Common myeloid progenitor, CD34-positive (primary cell): ENCODE results near the gene SWI5.

ENCODE experiments used
- CTCF ChIA-PET: fragments of 350-600 bp; sonication (Branson Sonifier 250); formaldehyde crosslinking; loops from one replicate; lab custom pipeline; 2021; ENCODE audit warnings: antibody characterized with exemption; lab: Charles Lee
- POLR2A ChIA-PET: fragments of 350-600 bp; sonication (Branson Sonifier 250); formaldehyde crosslinking; loops from one replicate; lab custom pipeline; 2021; ENCODE audit warnings: antibody characterized with exemption; lab: Charles Lee
- DNase-seq, 3 donors: peaks; one replicate each; pipeline versions ENCODE4 v3.0.0 to v3.0.0-alpha.2; 2013
- H3K27ac ChIP-seq, 2 experiments: 1 replicate in 1 of 2; 2 replicates in 1 of 2; pipeline ENCODE4 v1.7.0; 2013; ENCODE audit warnings: inconsistent platforms in 2 of 2, low read length in 2 of 2, mild to moderate bottlenecking in 2 of 2, low read depth in 1 of 2, moderate library complexity in 1 of 2; ENCODE audit not compliant: severe bottlenecking in 2 of 2, insufficient read depth in 1 of 2, poor library complexity in 1 of 2
- H3K27me3 ChIP-seq, 5 experiments: replicated peaks in 2 of 5; 1 replicate in 3 of 5; 2 replicates in 2 of 5; pipeline versions ENCODE4 v1.6.1 to v1.7.0; 2013; ENCODE audit warnings: low read length in 4 of 5, mild to moderate bottlenecking in 2 of 5, moderate library complexity in 2 of 5, inconsistent platforms in 1 of 5; ENCODE audit not compliant: insufficient read depth in 5 of 5, control insufficient read depth in 4 of 5
- H3K36me3 ChIP-seq, 4 experiments: 1 replicate in 2 of 4; 2 replicates in 2 of 4; pipeline versions ENCODE4 v1.6.1 to v1.7.0; 2013; ENCODE audit warnings: low read length in 3 of 4, control low read depth in 1 of 4, mild to moderate bottlenecking in 1 of 4; ENCODE audit not compliant: control insufficient read depth in 4 of 4, insufficient read depth in 4 of 4
- H3K4me1 ChIP-seq, 4 experiments: 1 replicate in 3 of 4; 2 replicates in 1 of 4; pipeline versions ENCODE4 v1.6.1 to v1.7.1; 2013; ENCODE audit warnings: low read length in 3 of 4, mild to moderate bottlenecking in 3 of 4, control low read depth in 1 of 4, inconsistent platforms in 1 of 4, moderate library complexity in 1 of 4; ENCODE audit not compliant: control insufficient read depth in 4 of 4, insufficient read depth in 4 of 4; ENCODE audit errors: control extremely low read depth in 1 of 4
- H3K4me3 ChIP-seq, 7 experiments: 1 replicate in 4 of 7; 2 replicates in 3 of 7; pipeline versions ENCODE4 v1.5.1 to v1.7.0; 2013; ENCODE audit warnings: mild to moderate bottlenecking in 7 of 7, low read length in 6 of 7, moderate library complexity in 6 of 7, inconsistent platforms in 2 of 7, low read depth in 2 of 7, control low read depth in 1 of 7; ENCODE audit not compliant: insufficient read depth in 4 of 7, control insufficient read depth in 1 of 7; ENCODE audit errors: extremely low read depth in 1 of 7
- H3K9me3 ChIP-seq, 5 experiments: 1 replicate in 4 of 5; 2 replicates in 1 of 5; pipeline versions ENCODE4 v1.6.1 to v1.7.1; 2013; ENCODE audit warnings: low read length in 4 of 5, mild to moderate bottlenecking in 2 of 5, inconsistent platforms in 1 of 5, low read depth in 1 of 5, moderate library complexity in 1 of 5; ENCODE audit not compliant: control insufficient read depth in 4 of 5, insufficient read depth in 2 of 5; ENCODE audit errors: control extremely low read depth in 1 of 5
- WGBS: methylation state at CpG from one replicate; pipeline ENCODE4 v1.1.5; 2013; ENCODE audit not compliant: insufficient coverage; 5-methylcytosine and 5-hydroxymethylcytosine counted together

The SWI5 gene

GRCh38 chr9:128266868-128267590, 9.0 kb upstream of the SWI5 start:
- H3K36me3 ChIP-seq: peaks cover 3 to 56% (median 24%) of the 10 kb centered on the region in 4 experiments
- no peaks in the 10 kb centered on the region for H3K9me3 ChIP-seq
- H3K4me3 ChIP-seq: no peak overlapping the region
- POLR2A ChIA-PET: no interaction called here
- H3K27me3 ChIP-seq: no peaks in the 10 kb centered on the region
- no peak for DNase-seq
- no peak overlapping the region for H3K27ac ChIP-seq
- CTCF ChIA-PET: interaction anchor here (2.2 kb wide), 1 partner anchor 14 kb away, joined by 6 read pairs; no protein-coding TSS in a partner anchor
- H3K4me1 ChIP-seq: no peaks in the 10 kb centered on the region
- 97% methylated on average over 12 of the region's 15 CpGs for WGBS

- Histone ChIP-seq H3K4me1 (peaks cover 6 to 13% (median 8%) of the 10 kb centered on the region in 4 experiments), H3K36me3 (peaks cover 3 to 44% (median 22%) of the 10 kb centered on the region in 4 experiments), H3K27me3 (no peaks in the 10 kb centered on the region), H3K27ac (no peak overlapping the region), H3K9me3 (no peaks in the 10 kb centered on the region), H3K4me3 (no peak overlapping the region)
- ChIA-PET CTCF (interaction anchor here (1.2 kb wide), 1 partner anchor 148 kb away, joined by 3 read pairs; no protein-coding TSS in a partner anchor), POLR2A (no interaction called here)
- 87% methylated on average over 2 of the region's 3 CpGs for WGBS
- DNase-seq: no peak
Measured at GRCh38 chr9:128271112-128271511, 5.0 kb upstream of the SWI5 start.

- ChIA-PET POLR2A (no interaction called here), CTCF (interaction anchor here (1.2 kb wide), 1 partner anchor 148 kb away, joined by 3 read pairs; no protein-coding TSS in a partner anchor)
- Histone ChIP-seq H3K4me3 (no peak overlapping the region), H3K27me3 (no peaks in the 10 kb centered on the region), H3K36me3 (peaks cover 3 to 44% (median 22%) of the 10 kb centered on the region in 4 experiments), H3K4me1 (peaks cover 7 to 17% (median 12%) of the 10 kb centered on the region in 4 experiments), H3K27ac (no peak overlapping the region), H3K9me3 (no peaks in the 10 kb centered on the region)
- no peak for DNase-seq
- WGBS: 93% methylated on average over 5 of the region's 5 CpGs
Measured at GRCh38 chr9:128271512-128271911, 4.6 kb upstream of the SWI5 start.

- Histone ChIP-seq H3K4me1 (peaks cover 7 to 21% (median 17%) of the 10 kb centered on the region in 4 experiments), H3K4me3 (peak overlapping the region in 1 of 7 experiments; percentile 96), H3K9me3 (no peaks in the 10 kb centered on the region), H3K27me3 (no peaks in the 10 kb centered on the region), H3K27ac (no peak overlapping the region), H3K36me3 (peaks cover 3 to 23% (median 14%) of the 10 kb centered on the region in 4 experiments)
- no peak for DNase-seq
- 100% methylated on average over 5 of the region's 8 CpGs for WGBS
- ChIA-PET CTCF (no interaction called here), POLR2A (no interaction called here)
Measured at GRCh38 chr9:128274245-128274644, 1.8 kb upstream of the SWI5 start.

DNA sequence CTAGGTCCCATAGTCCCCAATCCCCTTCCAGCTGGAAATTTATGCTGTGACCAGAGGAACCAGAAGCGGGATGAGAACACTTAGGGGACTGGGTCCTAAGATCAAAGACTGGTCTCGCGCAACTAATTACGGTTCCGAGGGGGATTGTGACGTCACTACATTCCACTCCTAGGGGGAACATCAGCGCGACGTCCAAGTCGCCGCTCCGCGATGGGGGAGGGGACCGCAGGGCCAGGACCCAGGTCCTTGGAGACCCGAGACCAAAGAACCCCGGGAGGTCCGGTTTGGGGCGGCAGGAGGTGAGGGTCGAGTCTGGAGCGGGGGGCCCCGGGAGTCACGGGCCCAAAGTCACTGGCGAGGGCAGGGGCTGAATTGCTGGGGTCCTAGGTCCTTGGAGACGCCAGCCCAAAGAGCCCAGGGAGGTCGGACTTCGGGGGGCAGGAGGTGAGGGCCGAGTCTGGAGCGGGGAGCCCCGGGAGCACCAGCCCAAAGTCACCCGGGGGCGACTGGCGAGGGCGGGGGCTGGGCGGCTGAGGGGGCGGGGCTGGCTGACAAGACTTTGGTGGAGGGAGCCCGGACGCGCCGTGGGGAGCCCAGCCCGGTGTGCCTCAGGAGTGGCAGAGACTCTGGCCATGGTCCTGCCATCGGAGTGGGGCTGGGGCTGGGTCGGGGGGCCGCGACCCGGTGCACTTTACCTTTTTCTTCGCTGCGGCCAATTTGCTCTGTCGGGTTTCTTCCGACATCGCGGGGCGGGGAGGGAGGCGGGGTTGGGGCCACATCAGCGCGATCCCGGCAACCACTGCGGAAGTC, 673 bp upstream of the SWI5 start, which contains the start of gene GOLGA2:
GOLGA2 (minus strand) TSS at position 810 of the 810 bp plus-strand sequence; CDS start at position 779, 31 bp downstream.
- POLR2A ChIA-PET: interaction anchor here (0.6 to 1.2 kb wide), 4 partner anchors 13 to 729 kb away, joined by 3 to 6 read pairs (median 4); no protein-coding TSS in a partner anchor
- CTCF ChIA-PET: no interaction called here

DNA sequence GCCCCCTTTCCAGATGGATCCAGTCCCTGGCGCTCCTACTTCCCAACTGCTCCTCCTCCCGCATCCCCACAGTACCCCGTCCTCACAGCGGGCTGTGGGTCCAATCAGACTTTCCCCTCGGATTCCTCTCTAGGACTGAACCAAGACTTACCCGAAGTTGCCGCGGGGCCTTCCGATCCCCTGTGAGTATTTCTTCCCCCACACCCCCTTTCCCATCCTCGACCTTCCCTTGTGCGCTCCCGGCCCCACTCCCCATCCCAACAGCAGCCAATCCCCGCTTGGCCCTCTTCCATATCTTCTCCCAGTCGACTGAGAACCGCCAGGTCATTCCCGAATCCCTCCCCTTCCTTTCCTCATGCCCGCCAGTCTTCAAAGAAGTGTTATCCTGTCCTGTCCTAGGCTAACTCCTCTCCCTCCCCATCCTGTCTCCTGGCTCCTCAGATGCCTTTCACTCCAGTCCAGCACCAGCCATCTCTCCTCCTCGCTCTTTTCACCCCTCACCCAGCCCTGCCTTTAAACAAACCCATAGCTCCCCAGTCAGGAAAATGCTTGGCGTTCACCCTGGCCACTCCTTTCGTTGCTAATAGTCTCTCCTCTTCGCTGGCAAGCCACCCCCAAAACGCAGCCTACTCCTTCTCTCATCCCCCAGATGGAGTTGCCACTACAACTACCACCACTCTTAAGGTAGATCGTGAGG, 646 bp downstream of the SWI5 start:
- no peaks in the 10 kb centered on the region for H3K9me3 ChIP-seq
- H3K27ac ChIP-seq: peak overlapping the region; percentile 79 to 95
- H3K36me3 ChIP-seq: peaks cover 3 to 13% (median 10%) of the 10 kb centered on the region in 4 experiments
- no peaks in the 10 kb centered on the region for H3K27me3 ChIP-seq
- peaks cover 7 to 25% (median 17%) of the 10 kb centered on the region in 4 experiments for H3K4me1 ChIP-seq
- DNase-seq: no peak
- ChIA-PET POLR2A (no interaction called here), CTCF (no interaction called here)
- 21% methylated on average over 23 of the region's 23 CpGs for WGBS
- H3K4me3 ChIP-seq: peak overlapping the region; percentile 63 to 96 (median 81)

More for the DNA sequence above, 673 bp upstream of the SWI5 start, which contains the start of gene GOLGA2:
- peak within 1 kb of the TSS; percentile 83 to 95 for H3K27ac ChIP-seq
- peaks cover 7 to 25% (median 17%) of the 10 kb centered on the region in 4 experiments for H3K4me1 ChIP-seq
- under 1% methylated on average over 39 of the region's 57 CpGs for WGBS
- H3K36me3 ChIP-seq: peaks cover 3 to 22% (median 13%) of the 10 kb centered on the region in 4 experiments
- no peaks in the 10 kb centered on the region for H3K27me3 ChIP-seq
- DNase-seq: peak; percentile 45 to 53 (median 45)
- H3K9me3 ChIP-seq: no peaks in the 10 kb centered on the region
- peak within 1 kb of the TSS; percentile 70 to 96 (median 81) for H3K4me3 ChIP-seq
